DMS114 treated with DMSO at 0.1 percent for 48 hours (cell line): Measurements from ENCODE around the gene TRAF5.
"Not testable (repeated sequence)": the region's sequence is repeated elsewhere in the genome, so short reads cannot be mapped to it uniquely, and the experiment has no call there.

Experiments
- DNase-seq: peaks from one replicate; lab custom pipeline; 2025; ENCODE audit not compliant: unreplicated experiment; lab: John Stamatoyannopoulos, UW

TRAF5 gene

GRCh38 chr1:211416628-211417323 is 90.1 kb downstream of the TRAF5 start:
- not testable (repeated sequence) for DNase-seq

DNA sequence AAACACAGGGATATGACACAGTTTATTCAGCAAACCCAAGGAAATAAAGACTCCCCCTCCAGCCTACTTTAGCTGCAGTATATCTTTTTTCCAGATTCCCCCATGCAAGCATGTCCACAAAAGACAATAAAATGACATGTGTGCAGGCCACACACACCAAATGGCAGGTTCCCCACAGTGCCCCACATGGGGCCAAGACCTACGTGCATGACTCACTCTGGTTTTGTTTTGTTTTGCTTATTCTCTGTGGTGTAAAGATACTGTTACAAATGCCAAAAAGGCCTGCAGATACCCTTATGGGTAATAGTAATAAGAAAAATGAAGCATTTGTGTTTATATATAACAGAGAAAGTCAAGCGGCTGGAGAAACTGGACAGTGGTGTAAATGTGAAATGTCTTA is 93.8 kb downstream of the TRAF5 start:
- DNase-seq, result no peak

- DNase-seq, result no peak
Observed at GRCh38 chr1:211420845-211421454, 94.3 kb downstream of the TRAF5 start.

GRCh38 chr1:211424018-211424417 is 97.4 kb downstream of the TRAF5 start:
- DNase-seq, result no peak
